ENCODE data around the gene ELOVL2. TPM values are rescaled to one million over a fixed set of nuclear protein-coding genes. Genes with fewer than 3 reads are reported as not detected.

ELOVL2 gene
- total RNA-seq, 1 experiment from 2014 or later, result 12.7 TPM

DNA sequence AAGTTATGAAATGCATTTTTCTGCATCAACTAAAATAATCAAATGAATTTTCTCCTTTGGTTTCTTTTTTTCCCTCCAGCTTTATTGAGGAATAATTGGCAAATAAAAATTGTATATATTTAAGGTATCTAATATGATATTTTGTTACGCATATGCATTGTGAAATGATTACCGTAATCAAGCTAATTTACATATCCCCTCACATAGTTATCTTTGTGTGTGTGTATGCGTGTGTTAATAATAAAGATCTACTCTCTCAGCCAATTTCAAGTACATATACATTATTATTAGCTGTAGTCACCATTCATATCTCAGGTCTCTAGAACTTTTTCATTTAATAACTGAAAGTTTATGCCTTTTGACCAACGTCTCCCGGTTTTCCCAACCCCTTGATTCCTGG lies 96.1 kb downstream of the ELOVL2 start:
- no peak overlapping the region for H3K27ac ChIP-seq (ENCODE audit: low read depth, low read length, poor library complexity, severe bottlenecking)
- intact Hi-C loops (cut with micrococcal nuclease; ENCODE audit: unreplicated experiment), result no loop called here
- no peak overlapping the region for H3K4me3 ChIP-seq (ENCODE audit: low read depth, low read length, poor library complexity, severe bottlenecking)
- TF ChIP-seq, protein P1, sequence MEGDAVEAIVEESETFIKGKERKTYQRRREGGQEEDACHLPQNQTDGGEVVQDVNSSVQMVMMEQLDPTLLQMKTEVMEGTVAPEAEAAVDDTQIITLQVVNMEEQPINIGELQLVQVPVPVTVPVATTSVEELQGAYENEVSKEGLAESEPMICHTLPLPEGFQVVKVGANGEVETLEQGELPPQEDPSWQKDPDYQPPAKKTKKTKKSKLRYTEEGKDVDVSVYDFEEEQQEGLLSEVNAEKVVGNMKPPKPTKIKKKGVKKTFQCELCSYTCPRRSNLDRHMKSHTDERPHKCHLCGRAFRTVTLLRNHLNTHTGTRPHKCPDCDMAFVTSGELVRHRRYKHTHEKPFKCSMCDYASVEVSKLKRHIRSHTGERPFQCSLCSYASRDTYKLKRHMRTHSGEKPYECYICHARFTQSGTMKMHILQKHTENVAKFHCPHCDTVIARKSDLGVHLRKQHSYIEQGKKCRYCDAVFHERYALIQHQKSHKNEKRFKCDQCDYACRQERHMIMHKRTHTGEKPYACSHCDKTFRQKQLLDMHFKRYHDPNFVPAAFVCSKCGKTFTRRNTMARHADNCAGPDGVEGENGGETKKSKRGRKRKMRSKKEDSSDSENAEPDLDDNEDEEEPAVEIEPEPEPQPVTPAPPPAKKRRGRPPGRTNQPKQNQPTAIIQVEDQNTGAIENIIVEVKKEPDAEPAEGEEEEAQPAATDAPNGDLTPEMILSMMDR (conservative IDR thresholded peaks at IDR 0.05; ENCODE audit: low read depth, low read length), result no peak
- no peak for TF ChIP-seq EZH2 (IDR thresholded peaks at IDR 0.05; ENCODE audit: borderline replicate concordance, low read depth, low read length, poor library complexity, severe bottlenecking)
- no peaks in the 10 kb centered on the region for H3K9me3 ChIP-seq (ENCODE audit: low read depth, low read length, poor library complexity, severe bottlenecking)
- CTCF ChIA-PET, result no interaction called here
- BruUV-seq (replicated peaks), result no TSS peak
- no peaks in the 10 kb centered on the region for H3K4me1 ChIP-seq (ENCODE audit: insufficient read depth, low read length, poor library complexity, severe bottlenecking)
- POLR2A ChIA-PET (ENCODE audit: low non-redundant PET), result no interaction called here
- no peak for DNase-seq (ENCODE audit: low spot score)
- no peaks in the 10 kb centered on the region for H3K36me3 ChIP-seq (ENCODE audit: insufficient read depth, low read length, poor library complexity, severe bottlenecking)
- no peaks in the 10 kb centered on the region for H3K27me3 ChIP-seq (replicated peaks; ENCODE audit: insufficient read depth, low read depth, low read length, poor library complexity)

DNA sequence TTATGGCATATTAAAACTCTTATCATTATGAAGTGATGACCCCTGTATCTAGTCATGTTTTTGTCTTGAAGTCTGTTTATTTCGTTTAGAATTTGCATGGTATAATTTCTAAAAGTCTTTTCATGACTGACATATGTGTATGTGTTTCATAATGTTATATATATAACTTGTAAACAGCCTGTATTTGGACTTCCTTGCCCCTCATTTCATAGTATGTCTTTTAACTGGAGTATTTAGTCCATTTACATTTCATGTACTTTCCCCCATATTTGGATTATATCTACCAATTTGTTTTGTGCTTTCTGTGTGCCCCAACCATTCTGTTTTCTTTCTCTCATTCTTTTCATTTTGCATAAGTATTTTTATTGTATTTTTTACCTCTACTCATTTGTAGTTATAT lies 98.3 kb downstream of the ELOVL2 start:
- TF ChIP-seq, protein P1 (conservative IDR thresholded peaks at IDR 0.05; ENCODE audit: low read depth, low read length), result no peak
- no peak for TF ChIP-seq EZH2 (IDR thresholded peaks at IDR 0.05; ENCODE audit: borderline replicate concordance, low read depth, low read length, poor library complexity, severe bottlenecking)
- Histone ChIP-seq H3K4me1 (ENCODE audit: insufficient read depth, low read length, poor library complexity, severe bottlenecking) (no peaks in the 10 kb centered on the region), H3K9me3 (ENCODE audit: low read depth, low read length, poor library complexity, severe bottlenecking) (no peaks in the 10 kb centered on the region), H3K4me3 (ENCODE audit: low read depth, low read length, poor library complexity, severe bottlenecking) (no peak overlapping the region), H3K27me3 (replicated peaks; ENCODE audit: insufficient read depth, low read depth, low read length, poor library complexity) (no peaks in the 10 kb centered on the region), H3K36me3 (ENCODE audit: insufficient read depth, low read length, poor library complexity, severe bottlenecking) (no peaks in the 10 kb centered on the region), H3K27ac (ENCODE audit: low read depth, low read length, poor library complexity, severe bottlenecking) (no peak overlapping the region)
- ChIA-PET CTCF (no interaction called here), POLR2A (ENCODE audit: low non-redundant PET) (no interaction called here)
- no peak for DNase-seq (ENCODE audit: low spot score)
- intact Hi-C loops (cut with micrococcal nuclease; ENCODE audit: unreplicated experiment), result no loop called here
- no TSS peak for BruUV-seq (replicated peaks)

DNA sequence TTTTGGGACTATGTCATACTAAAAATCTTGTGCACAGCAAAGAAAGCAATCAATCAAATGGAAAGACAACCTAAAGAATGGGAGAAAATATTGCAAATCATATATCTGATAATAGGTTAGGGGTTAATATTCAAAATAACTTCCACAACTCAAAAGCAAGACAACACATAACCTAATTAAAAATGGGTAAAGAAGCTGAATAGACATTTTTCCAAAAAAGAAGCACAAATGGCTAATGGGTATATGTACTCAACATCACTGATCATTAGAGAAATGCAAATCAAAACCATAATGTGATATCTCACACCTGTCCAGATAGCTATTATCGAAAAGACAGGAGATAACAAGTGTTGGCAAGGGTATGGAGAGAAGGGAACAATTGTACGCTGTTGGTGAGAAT lies 104.3 kb downstream of the ELOVL2 start:
- H3K4me1 ChIP-seq (ENCODE audit: insufficient read depth, low read length, poor library complexity, severe bottlenecking), result no peaks in the 10 kb centered on the region
- no TSS peak for BruUV-seq (replicated peaks)
- TF ChIP-seq, protein P1 (conservative IDR thresholded peaks at IDR 0.05; ENCODE audit: low read depth, low read length), result no peak
- no peak for TF ChIP-seq EZH2 (IDR thresholded peaks at IDR 0.05; ENCODE audit: borderline replicate concordance, low read depth, low read length, poor library complexity, severe bottlenecking)
- no peaks in the 10 kb centered on the region for H3K27me3 ChIP-seq (replicated peaks; ENCODE audit: insufficient read depth, low read depth, low read length, poor library complexity)
- no peaks in the 10 kb centered on the region for H3K9me3 ChIP-seq (ENCODE audit: low read depth, low read length, poor library complexity, severe bottlenecking)
- ChIA-PET POLR2A (ENCODE audit: low non-redundant PET) (no interaction called here), CTCF (no interaction called here)
- intact Hi-C loops (cut with micrococcal nuclease; ENCODE audit: unreplicated experiment), result no loop called here
- no peak overlapping the region for H3K27ac ChIP-seq (ENCODE audit: low read depth, low read length, poor library complexity, severe bottlenecking)
- H3K4me3 ChIP-seq (ENCODE audit: low read depth, low read length, poor library complexity, severe bottlenecking), result no peak overlapping the region
- H3K36me3 ChIP-seq (ENCODE audit: insufficient read depth, low read length, poor library complexity, severe bottlenecking), result no peaks in the 10 kb centered on the region
- DNase-seq (ENCODE audit: low spot score), result no peak
